ENCODE data around the gene B3GALNT2.

DNA sequence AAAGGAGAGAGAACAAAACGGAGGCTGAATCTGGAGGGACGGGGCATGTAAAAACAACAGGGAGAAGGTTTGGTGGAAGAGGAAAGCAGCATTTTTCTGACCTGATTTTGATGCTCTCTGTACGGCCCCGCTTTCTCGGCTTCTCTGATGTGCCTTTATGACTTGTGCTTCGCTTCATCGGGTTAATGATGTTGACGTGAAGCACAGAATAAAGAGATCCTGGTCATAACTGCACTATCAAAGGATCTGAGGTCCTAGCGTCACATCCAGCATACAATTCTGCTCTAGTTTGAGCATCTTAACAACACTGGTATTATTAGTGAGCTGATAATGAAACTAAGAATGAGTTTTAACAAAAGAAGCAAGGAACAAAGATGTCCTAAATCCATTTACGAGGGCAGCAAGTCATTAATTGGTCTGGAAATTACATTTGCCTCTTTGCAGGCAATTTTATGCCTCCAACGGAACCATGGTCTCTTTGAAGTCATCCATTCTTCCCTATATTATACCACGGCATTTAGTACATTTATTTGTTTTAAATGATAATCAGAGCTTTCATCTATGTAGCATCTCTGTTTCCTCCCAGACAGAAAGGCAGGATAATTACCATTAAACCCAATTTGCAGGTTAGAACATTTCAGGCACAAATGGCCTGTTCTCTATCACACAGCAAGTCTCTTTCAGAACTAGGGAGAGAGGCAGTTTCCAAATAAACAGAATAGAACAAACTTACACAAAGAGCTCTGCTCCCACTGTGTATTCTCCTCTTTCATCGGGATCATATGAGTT, 45.3 kb upstream of the B3GALNT2 start:
- TF ChIP-seq, protein P1, sequence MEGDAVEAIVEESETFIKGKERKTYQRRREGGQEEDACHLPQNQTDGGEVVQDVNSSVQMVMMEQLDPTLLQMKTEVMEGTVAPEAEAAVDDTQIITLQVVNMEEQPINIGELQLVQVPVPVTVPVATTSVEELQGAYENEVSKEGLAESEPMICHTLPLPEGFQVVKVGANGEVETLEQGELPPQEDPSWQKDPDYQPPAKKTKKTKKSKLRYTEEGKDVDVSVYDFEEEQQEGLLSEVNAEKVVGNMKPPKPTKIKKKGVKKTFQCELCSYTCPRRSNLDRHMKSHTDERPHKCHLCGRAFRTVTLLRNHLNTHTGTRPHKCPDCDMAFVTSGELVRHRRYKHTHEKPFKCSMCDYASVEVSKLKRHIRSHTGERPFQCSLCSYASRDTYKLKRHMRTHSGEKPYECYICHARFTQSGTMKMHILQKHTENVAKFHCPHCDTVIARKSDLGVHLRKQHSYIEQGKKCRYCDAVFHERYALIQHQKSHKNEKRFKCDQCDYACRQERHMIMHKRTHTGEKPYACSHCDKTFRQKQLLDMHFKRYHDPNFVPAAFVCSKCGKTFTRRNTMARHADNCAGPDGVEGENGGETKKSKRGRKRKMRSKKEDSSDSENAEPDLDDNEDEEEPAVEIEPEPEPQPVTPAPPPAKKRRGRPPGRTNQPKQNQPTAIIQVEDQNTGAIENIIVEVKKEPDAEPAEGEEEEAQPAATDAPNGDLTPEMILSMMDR (IDR thresholded peaks at IDR 0.05) = no peak
- TF ChIP-seq POLR2AphosphoS5 (IDR thresholded peaks at IDR 0.05) = no peak

Measured in upper lobe of left lung (tissue), 4 donors.